ENCODE measurements around the gene A2ML1.
"Not testable (repeated sequence)": the region's sequence is repeated elsewhere in the genome, so short reads cannot be mapped to it uniquely, and the experiment has no call there.

The A2ML1 gene

GRCh38 chr12:8849876-8850275, 27.5 kb downstream of the A2ML1 start:
- H3K27ac ChIP-seq, result no peak overlapping the region
- TF ChIP-seq ZFX (IDR thresholded peaks at IDR 0.05) (no peak), CTCF (conservative IDR thresholded peaks at IDR 0.05) (no peak)

- no peak for TF ChIP-seq ZFX (IDR thresholded peaks at IDR 0.05)
- TF ChIP-seq CTCF (conservative IDR thresholded peaks at IDR 0.05), result no peak
- H3K27ac ChIP-seq, result no peak overlapping the region
Measured at GRCh38 chr12:8852119-8852518, 29.7 kb downstream of the A2ML1 start.

GRCh38 chr12:8855891-8856290, 33.5 kb downstream of the A2ML1 start:
- H3K27ac ChIP-seq, result no peak overlapping the region
- TF ChIP-seq ZFX (IDR thresholded peaks at IDR 0.05) (no peak), CTCF (conservative IDR thresholded peaks at IDR 0.05) (no peak)

GRCh38 chr12:8859448-8859847, 37.0 kb downstream of the A2ML1 start:
- H3K27ac ChIP-seq, result not testable (repeated sequence)

GRCh38 chr12:8860165-8860961, 37.9 kb downstream of the A2ML1 start:
- TF ChIP-seq CTCF (conservative IDR thresholded peaks at IDR 0.05), result peak; percentile 84
- no peak for TF ChIP-seq ZFX (IDR thresholded peaks at IDR 0.05)

GRCh38 chr12:8866429-8866828, 44.0 kb downstream of the A2ML1 start:
- TF ChIP-seq CTCF (conservative IDR thresholded peaks at IDR 0.05) (no peak), ZFX (IDR thresholded peaks at IDR 0.05) (no peak)
- no peak overlapping the region for H3K27ac ChIP-seq

More at GRCh38 chr12:8860165-8860961, 37.9 kb downstream of the A2ML1 start:
- no peak overlapping the region for H3K27ac ChIP-seq

GRCh38 chr12:8867009-8867408, 44.6 kb downstream of the A2ML1 start:
- TF ChIP-seq ZFX (IDR thresholded peaks at IDR 0.05) (no peak), CTCF (conservative IDR thresholded peaks at IDR 0.05) (no peak)
- no peak overlapping the region for H3K27ac ChIP-seq

- H3K27ac ChIP-seq, result no peak overlapping the region
- no peak for TF ChIP-seq CTCF (conservative IDR thresholded peaks at IDR 0.05)
Measured at GRCh38 chr12:8867786-8868185, 45.4 kb downstream of the A2ML1 start.

All from C4-2B (cell line).